ENCODE data around the gene SPX. TPM values are rescaled to one million over a fixed set of nuclear protein-coding genes. Genes with fewer than 3 reads are reported as not detected.

SPX gene
- polyA plus RNA-seq, 1 donor from 2014 or later, result 1.6 TPM

GRCh38 chr12:21521541-21521940 is 4.6 kb upstream of the SPX start:
- no peaks in the 10 kb centered on the region for H3K36me3 Mint-ChIP-seq
- H3K4me3 Mint-ChIP-seq, result no peak overlapping the region
- peaks cover 0 to 11% (median 4%) of the 10 kb centered on the region in 3 donors for H3K9me3 Mint-ChIP-seq
- no peaks in the 10 kb centered on the region for H3K27me3 Mint-ChIP-seq
- H3K4me1 Mint-ChIP-seq, result peaks cover 0 to 2% (median 0%) of the 10 kb centered on the region in 3 donors
- H3K27ac Mint-ChIP-seq, result no peak overlapping the region

GRCh38 chr12:21523148-21523547 is 2.9 kb upstream of the SPX start:
- H3K27ac Mint-ChIP-seq, result no peak overlapping the region
- peaks cover 0 to 11% (median 4%) of the 10 kb centered on the region in 3 donors for H3K9me3 Mint-ChIP-seq
- H3K4me1 Mint-ChIP-seq, result peaks cover 1 to 12% (median 5%) of the 10 kb centered on the region in 3 donors
- peaks cover 2% of the 10 kb centered on the region for H3K27me3 Mint-ChIP-seq
- no peaks in the 10 kb centered on the region for H3K36me3 Mint-ChIP-seq
- H3K4me3 Mint-ChIP-seq, result no peak overlapping the region

- H3K27ac Mint-ChIP-seq, result peak overlapping the region in 2 of 3 donors; percentile 5 to 62
- peaks cover 3 to 20% (median 9%) of the 10 kb centered on the region in 3 donors for H3K4me1 Mint-ChIP-seq
These were observed 737 bp downstream of the SPX start for GRCh38 chr12:21526721-21527345.

GRCh38 chr12:21527451-21528180 is 1.5 kb downstream of the SPX start:
- peak overlapping the region; percentile 85 to 96 (median 92) for H3K4me3 Mint-ChIP-seq
- H3K4me1 Mint-ChIP-seq, result peaks cover 3 to 20% (median 9%) of the 10 kb centered on the region in 3 donors
- peaks cover 0 to 11% (median 4%) of the 10 kb centered on the region in 3 donors for H3K9me3 Mint-ChIP-seq
- H3K36me3 Mint-ChIP-seq, result peaks cover 2% of the 10 kb centered on the region
- H3K27ac Mint-ChIP-seq, result peak overlapping the region in 1 of 3 donors; percentile 62
- peaks cover 7% of the 10 kb centered on the region for H3K27me3 Mint-ChIP-seq

More at GRCh38 chr12:21526721-21527345, 737 bp downstream of the SPX start:
- H3K36me3 Mint-ChIP-seq, result peaks cover 2% of the 10 kb centered on the region
- H3K4me3 Mint-ChIP-seq, result peak overlapping the region; percentile 85 to 96 (median 92)
- peaks cover 7% of the 10 kb centered on the region for H3K27me3 Mint-ChIP-seq
- peaks cover 0 to 11% (median 4%) of the 10 kb centered on the region in 3 donors for H3K9me3 Mint-ChIP-seq

GRCh38 chr12:21528953-21529352 is 2.9 kb downstream of the SPX start:
- Mint-ChIP-seq H3K4me1 (peaks cover 3 to 20% (median 9%) of the 10 kb centered on the region in 3 donors), H3K4me3 (peak overlapping the region in 3 of 4 donors; percentile 11 to 92 (median 85)), H3K36me3 (peaks cover 2% of the 10 kb centered on the region), H3K9me3 (peaks cover 0 to 11% (median 2%) of the 10 kb centered on the region in 3 donors), H3K27me3 (peaks cover 7% of the 10 kb centered on the region), H3K27ac (no peak overlapping the region)

- H3K9me3 Mint-ChIP-seq, result peaks cover 0 to 7% (median 0%) of the 10 kb centered on the region in 3 donors
These were observed 3.4 kb downstream of the SPX start for GRCh38 chr12:21529456-21529855.

GRCh38 chr12:21538061-21538653 is 12.1 kb downstream of the SPX start:
- Mint-ChIP-seq H3K4me3 (no peak overlapping the region), H3K27ac (peak overlapping the region in 1 of 3 donors; percentile 89), H3K27me3 (no peaks in the 10 kb centered on the region), H3K4me1 (no peaks in the 10 kb centered on the region), H3K9me3 (no peaks in the 10 kb centered on the region), H3K36me3 (no peaks in the 10 kb centered on the region)

More at GRCh38 chr12:21529456-21529855, 3.4 kb downstream of the SPX start:
- Mint-ChIP-seq H3K27ac (no peak overlapping the region), H3K36me3 (peaks cover 2% of the 10 kb centered on the region), H3K4me1 (peaks cover 3 to 20% (median 9%) of the 10 kb centered on the region in 3 donors), H3K4me3 (peak overlapping the region in 1 of 4 donors; percentile 92), H3K27me3 (peaks cover 7% of the 10 kb centered on the region)

- Mint-ChIP-seq H3K36me3 (no peaks in the 10 kb centered on the region), H3K4me3 (no peak overlapping the region), H3K4me1 (no peaks in the 10 kb centered on the region), H3K27ac (no peak overlapping the region), H3K9me3 (no peaks in the 10 kb centered on the region), H3K27me3 (peaks cover 2% of the 10 kb centered on the region)
These were observed 13.7 kb downstream of the SPX start for GRCh38 chr12:21539797-21540196.

- H3K27me3 Mint-ChIP-seq, result peaks cover 2% of the 10 kb centered on the region
- H3K9me3 Mint-ChIP-seq, result no peaks in the 10 kb centered on the region
- no peak overlapping the region for H3K4me3 Mint-ChIP-seq
- H3K36me3 Mint-ChIP-seq, result no peaks in the 10 kb centered on the region
- H3K4me1 Mint-ChIP-seq, result no peaks in the 10 kb centered on the region
- H3K27ac Mint-ChIP-seq, result peak overlapping the region in 1 of 3 donors; percentile 64
These were observed 15.7 kb downstream of the SPX start for GRCh38 chr12:21541773-21542172.

GRCh38 chr12:21542403-21542802 is 16.3 kb downstream of the SPX start:
- peaks cover 2% of the 10 kb centered on the region for H3K27me3 Mint-ChIP-seq
- no peaks in the 10 kb centered on the region for H3K9me3 Mint-ChIP-seq
- H3K4me3 Mint-ChIP-seq, result no peak overlapping the region
- H3K27ac Mint-ChIP-seq, result no peak overlapping the region
- no peaks in the 10 kb centered on the region for H3K36me3 Mint-ChIP-seq
- H3K4me1 Mint-ChIP-seq, result no peaks in the 10 kb centered on the region

GRCh38 chr12:21543151-21543550 is 17.1 kb downstream of the SPX start:
- H3K27ac Mint-ChIP-seq, result no peak overlapping the region
- H3K4me1 Mint-ChIP-seq, result no peaks in the 10 kb centered on the region
- H3K4me3 Mint-ChIP-seq, result no peak overlapping the region
- no peaks in the 10 kb centered on the region for H3K9me3 Mint-ChIP-seq
- peaks cover 2% of the 10 kb centered on the region for H3K27me3 Mint-ChIP-seq
- H3K36me3 Mint-ChIP-seq, result no peaks in the 10 kb centered on the region

GRCh38 chr12:21545557-21545956 is 19.5 kb downstream of the SPX start:
- Mint-ChIP-seq H3K36me3 (no peaks in the 10 kb centered on the region), H3K27me3 (peaks cover 2% of the 10 kb centered on the region), H3K4me1 (no peaks in the 10 kb centered on the region)

GRCh38 chr12:21546716-21547115 is 20.6 kb downstream of the SPX start:
- Mint-ChIP-seq H3K27ac (no peak overlapping the region), H3K4me3 (no peak overlapping the region), H3K27me3 (peaks cover 2% of the 10 kb centered on the region), H3K36me3 (no peaks in the 10 kb centered on the region), H3K4me1 (no peaks in the 10 kb centered on the region), H3K9me3 (no peaks in the 10 kb centered on the region)

More at GRCh38 chr12:21545557-21545956, 19.5 kb downstream of the SPX start:
- no peak overlapping the region for H3K27ac Mint-ChIP-seq
- no peak overlapping the region for H3K4me3 Mint-ChIP-seq
- H3K9me3 Mint-ChIP-seq, result no peaks in the 10 kb centered on the region

- no peak overlapping the region for H3K27ac Mint-ChIP-seq
- H3K4me3 Mint-ChIP-seq, result no peak overlapping the region
- H3K9me3 Mint-ChIP-seq, result no peaks in the 10 kb centered on the region
- H3K27me3 Mint-ChIP-seq, result peaks cover 2% of the 10 kb centered on the region
- H3K36me3 Mint-ChIP-seq, result no peaks in the 10 kb centered on the region
- peaks cover 0 to 2% (median 0%) of the 10 kb centered on the region in 3 donors for H3K4me1 Mint-ChIP-seq
These were observed 21.3 kb downstream of the SPX start for GRCh38 chr12:21547437-21547836.

- Mint-ChIP-seq H3K4me3 (no peak overlapping the region), H3K27me3 (no peaks in the 10 kb centered on the region), H3K4me1 (peaks cover 0 to 2% (median 0%) of the 10 kb centered on the region in 3 donors), H3K36me3 (no peaks in the 10 kb centered on the region), H3K9me3 (no peaks in the 10 kb centered on the region), H3K27ac (no peak overlapping the region)
These were observed 25.9 kb downstream of the SPX start for GRCh38 chr12:21551841-21552465.

Data from IgD-negative memory B cell (primary cell).